Measurements from ENCODE around the gene GNAL.

GNAL gene

GRCh38 chr18:11808001-11808855 is 119.2 kb downstream of the GNAL start:
- no peak for DNase-seq (ENCODE audit: low read depth in 2 of 2)

GRCh38 chr18:11809895-11810294 is 120.8 kb downstream of the GNAL start:
- DNase-seq (ENCODE audit: low read depth in 2 of 2) = no peak

DNA sequence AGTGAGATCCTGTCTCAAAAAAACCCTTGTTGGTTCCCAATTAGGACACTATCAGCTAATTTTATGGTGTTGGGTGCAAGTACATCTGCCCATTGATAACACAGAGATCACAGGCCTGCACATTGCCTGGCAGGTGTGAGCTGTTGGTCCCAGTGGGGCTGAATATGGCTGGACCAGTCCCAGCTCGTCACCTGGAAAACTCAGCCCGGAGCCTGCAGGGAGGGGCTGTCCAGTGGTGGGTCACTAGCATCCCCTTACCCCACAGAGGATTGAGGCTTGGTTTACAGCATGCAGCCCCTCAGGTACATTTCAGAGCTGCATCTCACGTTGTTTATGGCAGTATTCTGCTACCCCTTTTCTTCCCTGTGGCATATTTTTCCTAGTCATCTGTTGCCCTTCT is 121.3 kb downstream of the GNAL start:
- no peak for DNase-seq (ENCODE audit: low read depth in 2 of 2)

- no peak for DNase-seq (ENCODE audit: low read depth in 2 of 2)
These were observed 121.9 kb downstream of the GNAL start for GRCh38 chr18:11811009-11811408.

DNA sequence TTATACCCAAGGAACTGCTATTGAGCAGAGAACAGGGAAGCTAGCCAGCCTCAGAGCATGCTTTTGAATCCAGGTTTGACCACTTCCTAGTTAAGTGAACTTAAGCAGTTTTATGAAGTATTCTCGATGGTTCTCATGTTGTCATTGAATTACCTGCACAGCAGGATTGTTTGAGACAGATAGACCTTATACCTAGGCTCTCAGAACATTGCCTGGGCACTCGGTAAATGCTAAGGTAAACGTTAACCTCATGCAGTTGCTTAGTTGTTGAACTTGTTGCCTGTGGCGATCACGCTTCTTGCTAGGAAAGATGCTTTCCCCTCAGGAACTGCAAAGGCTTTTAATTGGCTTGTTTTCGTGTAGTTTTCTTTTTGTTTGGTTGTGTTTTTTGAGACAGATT is 128.2 kb downstream of the GNAL start:
- no peak for DNase-seq (ENCODE audit: low read depth in 2 of 2)

- DNase-seq (ENCODE audit: low read depth in 2 of 2) = no peak
These were observed 129.6 kb downstream of the GNAL start for GRCh38 chr18:11818486-11819203.

DNA sequence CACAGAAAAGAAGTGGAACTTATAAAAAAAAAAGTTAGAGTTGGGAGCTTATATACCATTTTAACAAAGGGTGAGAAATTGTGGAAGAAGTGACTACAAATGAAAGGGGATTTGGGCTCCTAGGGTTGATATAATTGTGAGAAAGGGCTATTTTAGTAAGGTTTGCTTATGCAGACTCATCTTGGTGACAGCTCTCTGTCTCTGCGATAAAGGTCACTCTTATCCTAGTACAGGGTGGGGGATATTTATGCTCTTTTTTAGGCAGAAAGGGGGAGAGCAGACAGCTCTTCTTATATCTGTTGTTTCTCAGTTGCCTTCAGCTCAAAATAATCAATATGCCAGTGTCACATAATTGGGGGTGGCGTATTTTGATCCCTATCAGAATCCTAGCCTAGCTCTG is 130.9 kb downstream of the GNAL start:
- DNase-seq (ENCODE audit: low read depth in 2 of 2) = no peak

- no peak for DNase-seq (ENCODE audit: low read depth in 2 of 2)
These were observed 131.6 kb downstream of the GNAL start for GRCh38 chr18:11820697-11821096.

DNA sequence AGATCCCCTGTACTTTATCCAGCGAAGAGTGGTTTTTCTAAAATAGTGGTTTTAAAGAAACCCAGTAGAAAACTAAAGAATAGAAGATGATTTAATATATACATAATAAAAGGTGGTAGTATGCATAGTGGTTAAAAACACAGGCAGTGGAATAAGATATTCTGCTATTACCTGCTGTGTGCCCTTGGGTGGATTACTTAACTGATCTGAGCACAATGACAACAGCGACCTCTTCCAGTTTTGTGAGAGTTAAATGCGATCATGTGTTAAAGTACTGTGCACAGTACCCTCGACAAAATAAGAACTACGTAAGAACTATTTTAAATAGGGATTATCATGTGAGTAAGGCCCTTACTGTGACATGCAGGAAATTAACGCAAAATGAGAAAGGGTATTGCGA is 132.1 kb downstream of the GNAL start:
- no peak for DNase-seq (ENCODE audit: low read depth in 2 of 2)

DNA sequence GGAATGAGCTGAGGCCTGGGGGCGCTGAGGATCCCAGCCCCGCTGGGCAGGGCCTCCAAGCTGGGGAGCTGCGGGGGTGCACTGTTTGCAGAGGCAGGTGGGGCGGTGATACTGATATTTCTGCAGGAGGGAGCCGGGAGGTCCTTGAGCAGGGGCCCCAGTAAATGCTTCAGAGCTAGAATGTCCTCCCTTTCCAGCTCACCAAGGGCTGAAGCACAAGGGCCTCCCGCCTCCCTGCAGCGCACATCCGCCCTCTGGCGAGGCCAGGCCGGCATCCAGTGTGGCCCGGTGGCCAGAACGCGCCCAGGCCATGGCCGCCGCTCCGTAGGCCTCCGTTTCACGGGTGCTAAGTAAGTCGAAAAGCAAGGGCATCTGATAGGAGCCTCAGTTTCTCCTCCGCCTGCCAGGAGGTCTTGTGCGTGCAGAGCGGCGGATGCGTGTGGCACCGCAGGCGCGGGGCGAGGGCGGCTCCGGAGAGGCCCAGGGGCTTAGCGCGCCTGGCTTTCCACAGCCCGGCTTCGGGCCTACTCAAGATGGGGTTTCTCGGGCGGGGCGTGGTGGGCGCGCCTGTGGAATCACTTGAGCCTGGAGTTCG is 132.7 kb downstream of the GNAL start:
- DNase-seq (ENCODE audit: low read depth in 2 of 2) = no peak

- DNase-seq (ENCODE audit: low read depth in 2 of 2) = no peak
These were observed 134.5 kb downstream of the GNAL start for GRCh38 chr18:11823545-11823944.

DNA sequence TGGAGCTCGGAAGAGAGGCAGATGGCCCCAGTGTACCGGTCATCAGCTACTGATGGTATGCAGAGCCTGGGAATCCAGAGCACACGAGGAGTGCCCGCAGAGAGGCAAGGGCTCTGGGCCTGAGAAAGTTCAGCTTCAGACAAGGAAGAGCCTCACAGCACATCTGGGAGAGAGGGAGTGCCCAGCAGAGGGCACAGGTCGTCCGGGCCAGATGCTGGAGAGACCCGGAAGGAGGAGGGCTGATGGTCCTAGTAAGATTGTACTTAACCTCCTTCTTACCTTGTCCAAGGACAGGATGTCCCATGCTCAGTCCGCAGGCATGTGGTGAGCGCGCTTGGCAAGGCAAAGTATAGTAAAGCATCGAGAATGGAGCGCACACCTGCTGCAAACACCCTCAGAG is 137.8 kb downstream of the GNAL start:
- no peak for DNase-seq (ENCODE audit: low read depth in 2 of 2)

- DNase-seq (ENCODE audit: low read depth in 2 of 2) = no peak
These were observed 139.8 kb downstream of the GNAL start for GRCh38 chr18:11828786-11829432.

DNA sequence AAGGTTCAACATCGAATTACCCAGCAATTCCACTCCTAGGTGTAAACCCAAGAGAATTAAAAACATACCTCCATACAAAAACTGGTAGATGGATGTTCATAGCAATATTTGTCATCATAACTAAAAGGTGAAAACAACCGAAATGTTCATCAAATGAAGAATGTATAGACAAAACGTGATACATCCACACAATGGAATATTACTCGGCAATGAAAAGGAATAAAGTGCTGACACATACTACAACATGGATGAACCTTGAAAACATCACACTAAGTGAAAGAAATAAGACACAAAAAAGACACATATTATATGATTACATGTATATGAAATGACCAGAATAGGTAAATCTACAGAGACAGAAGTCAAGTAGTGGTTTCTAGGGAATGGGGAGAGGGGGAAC is 141.5 kb downstream of the GNAL start:
- DNase-seq (ENCODE audit: low read depth in 2 of 2) = no peak

DNA sequence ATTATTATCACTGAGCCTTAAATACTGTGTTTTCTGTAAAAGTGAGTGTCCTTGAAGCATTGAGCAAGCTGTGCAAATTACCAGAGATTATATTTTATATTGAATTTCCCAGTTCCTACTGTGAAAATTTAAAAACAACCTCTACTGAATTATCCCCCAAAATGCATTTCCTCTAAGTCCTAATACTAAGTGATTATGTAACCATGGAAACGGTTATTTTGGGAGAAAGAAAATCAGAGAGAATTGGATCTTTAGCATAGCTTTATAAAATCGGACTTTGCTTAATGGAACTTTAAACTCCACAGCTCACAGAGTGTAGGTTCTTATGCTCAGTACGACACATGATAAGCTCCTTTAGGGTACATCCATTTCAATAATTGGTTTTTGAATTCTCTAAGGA is 142.9 kb downstream of the GNAL start:
- no peak for DNase-seq (ENCODE audit: low read depth in 2 of 2)

- DNase-seq (ENCODE audit: low read depth in 2 of 2) = no peak
These were observed 145.7 kb downstream of the GNAL start for GRCh38 chr18:11834772-11835171.

DNA sequence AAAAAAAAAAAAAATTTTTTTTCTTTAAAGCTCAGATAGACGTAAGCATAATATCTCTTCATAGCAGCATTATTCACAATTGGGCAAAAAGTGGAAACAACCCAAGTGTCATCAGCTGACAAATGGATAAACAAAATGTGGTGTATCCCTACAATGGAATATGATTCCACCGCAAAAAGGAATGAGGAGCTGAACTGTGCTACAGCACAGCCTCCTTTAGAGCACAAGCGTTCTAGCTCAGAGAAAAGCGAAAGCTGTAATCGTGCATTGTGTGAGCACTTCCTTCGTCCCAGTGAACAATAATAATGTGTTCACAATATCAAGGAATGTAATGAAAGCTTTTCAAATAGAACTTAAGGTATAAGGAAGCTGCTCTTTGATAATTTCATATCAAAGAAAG is 150.5 kb downstream of the GNAL start:
- no peak for DNase-seq (ENCODE audit: low read depth in 2 of 2)

DNA sequence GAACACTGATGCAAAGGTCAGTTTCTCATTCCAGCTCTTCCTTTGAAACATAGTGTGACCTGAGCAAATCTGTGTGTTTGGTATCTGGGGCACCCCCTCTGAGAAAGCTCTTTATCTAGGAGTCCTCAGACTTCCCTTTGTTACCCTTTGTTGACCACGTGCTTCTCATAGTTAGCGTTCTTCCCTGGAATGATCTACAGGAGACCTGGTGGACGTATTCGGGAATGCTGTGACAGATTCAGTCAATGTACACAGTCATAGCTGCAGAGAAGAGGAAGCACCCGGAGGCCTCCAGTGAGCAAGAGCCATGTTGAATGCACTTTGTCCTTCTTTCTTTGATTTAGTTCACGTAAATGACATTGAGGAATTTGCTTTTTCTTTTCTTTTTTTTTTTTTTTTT is 151.4 kb downstream of the GNAL start:
- DNase-seq (ENCODE audit: low read depth in 2 of 2) = no peak

DNA sequence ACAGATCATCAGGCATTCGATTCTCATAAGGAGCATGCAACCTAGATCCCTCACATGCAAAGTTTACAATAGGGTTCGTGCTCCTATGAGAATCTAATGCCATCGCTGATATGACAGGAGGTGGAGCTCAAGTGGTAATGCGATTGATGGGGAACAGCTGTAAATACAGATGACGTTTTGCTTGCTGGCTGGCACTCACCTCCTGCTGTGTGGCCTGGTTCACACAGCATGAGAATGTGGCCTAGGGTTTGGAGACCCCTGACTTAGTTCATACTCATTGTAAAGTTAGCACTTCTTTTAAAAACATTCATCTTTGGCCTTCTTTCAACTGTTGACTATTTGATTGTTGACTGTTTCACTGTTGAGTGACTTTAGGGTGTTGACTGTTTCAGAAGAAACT is 153.5 kb downstream of the GNAL start:
- DNase-seq (ENCODE audit: low read depth in 2 of 2) = no peak

- no peak for DNase-seq (ENCODE audit: low read depth in 2 of 2)
These were observed 155.4 kb downstream of the GNAL start for GRCh38 chr18:11844436-11844835.

DNA sequence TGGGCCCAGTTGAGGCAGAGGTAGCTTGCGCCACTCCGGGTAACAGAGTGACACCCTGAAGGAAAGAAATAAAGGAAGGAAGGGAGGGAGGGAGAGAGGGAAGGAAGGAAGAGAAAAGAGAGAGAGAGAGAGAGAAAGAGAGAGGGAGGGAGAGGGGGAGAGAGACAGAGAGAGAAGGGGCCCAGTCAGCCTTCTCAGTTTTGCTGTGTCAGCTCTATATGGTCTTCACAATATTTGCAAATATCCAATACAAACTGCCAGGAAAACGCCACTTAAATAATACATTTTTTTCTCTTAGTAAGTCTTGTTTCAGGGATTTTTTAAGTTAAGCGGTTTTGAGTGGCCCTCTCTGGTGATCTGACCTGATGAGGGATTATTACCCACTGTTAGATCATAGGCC is 156.6 kb downstream of the GNAL start:
- no peak for DNase-seq (ENCODE audit: low read depth in 2 of 2)

DNA sequence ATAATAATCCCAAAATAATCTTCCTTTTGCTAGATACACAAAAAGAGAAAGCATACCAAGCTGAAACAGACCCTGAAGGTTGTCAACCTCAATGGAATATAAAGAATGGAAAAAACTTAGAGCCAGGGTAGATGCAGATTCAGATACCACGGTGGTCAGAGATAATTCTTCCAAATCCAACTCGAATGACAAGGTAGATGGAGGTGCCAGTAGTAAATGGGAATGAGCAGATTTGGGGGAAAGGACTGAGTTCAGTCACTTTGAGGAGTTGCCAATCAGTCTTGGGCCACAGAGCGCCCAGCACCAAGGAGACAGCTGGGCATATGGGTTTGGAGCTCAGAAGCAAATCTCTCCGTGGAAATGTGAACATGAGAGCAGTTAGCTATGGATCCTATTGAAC is 158.7 kb downstream of the GNAL start:
- no peak for DNase-seq (ENCODE audit: low read depth in 2 of 2)
